ENCODE results near the gene SHB.

The SHB gene

GRCh38 chr9:37914701-37915358 lies 154.2 kb downstream of the SHB start:
- Histone ChIP-seq H2AFZ (ENCODE audit: low read depth, low read length) (no peak overlapping the region), H3K9me3 (ENCODE audit: insufficient read depth, low read length) (no peaks in the 10 kb centered on the region), H3K4me1 (ENCODE audit: low read length) (peaks cover 11% of the 10 kb centered on the region), H3K4me3 (ENCODE audit: low read length) (no peak overlapping the region), H3K36me3 (replicated peaks; ENCODE audit: low read depth, low read length) (no peaks in the 10 kb centered on the region), H3K4me2 (ENCODE audit: low read length) (no peak overlapping the region), H4K20me1 (ENCODE audit: insufficient read depth, low read length) (no peaks in the 10 kb centered on the region), H3K27ac (ENCODE audit: low read length) (no peak overlapping the region), H3K79me2 (ENCODE audit: low read length) (no peaks in the 10 kb centered on the region), H3K9ac (ENCODE audit: low read length) (no peak overlapping the region), H3K27me3 (ENCODE audit: low read depth, low read length) (no peaks in the 10 kb centered on the region)
- TF ChIP-seq CTCF (IDR thresholded peaks at IDR 0.05; ENCODE audit: low read depth, low read length), result no peak
- TF ChIP-seq EZH2phosphoT487 (IDR thresholded peaks at IDR 0.05; ENCODE audit: low read depth), result no peak

- H3K4me2 ChIP-seq (ENCODE audit: low read length), result no peak overlapping the region
- H3K4me3 ChIP-seq (ENCODE audit: low read length), result no peak overlapping the region
- no peaks in the 10 kb centered on the region for H3K79me2 ChIP-seq (ENCODE audit: low read length)
- no peaks in the 10 kb centered on the region for H3K27me3 ChIP-seq (ENCODE audit: low read depth, low read length)
- no peak overlapping the region for H3K27ac ChIP-seq (ENCODE audit: low read length)
- TF ChIP-seq CTCF (IDR thresholded peaks at IDR 0.05; ENCODE audit: low read depth, low read length) (no peak), EZH2phosphoT487 (IDR thresholded peaks at IDR 0.05; ENCODE audit: low read depth) (no peak)
- H3K36me3 ChIP-seq (replicated peaks; ENCODE audit: low read depth, low read length), result no peaks in the 10 kb centered on the region
- no peaks in the 10 kb centered on the region for H3K9me3 ChIP-seq (ENCODE audit: insufficient read depth, low read length)
- no peaks in the 10 kb centered on the region for H4K20me1 ChIP-seq (ENCODE audit: insufficient read depth, low read length)
- no peak overlapping the region for H3K9ac ChIP-seq (ENCODE audit: low read length)
- H2AFZ ChIP-seq (ENCODE audit: low read depth, low read length), result no peak overlapping the region
- peaks cover 14% of the 10 kb centered on the region for H3K4me1 ChIP-seq (ENCODE audit: low read length)
Measured at GRCh38 chr9:37914154-37914551, 154.9 kb downstream of the SHB start.

GRCh38 chr9:37913480-37914153 lies 155.4 kb downstream of the SHB start:
- H2AFZ ChIP-seq (ENCODE audit: low read depth, low read length), result no peak overlapping the region; the same call in 1 of the 2 replicates
- no peak overlapping the region for H3K27ac ChIP-seq (ENCODE audit: low read length)
- H4K20me1 ChIP-seq (ENCODE audit: insufficient read depth, low read length), result no peaks in the 10 kb centered on the region
- TF ChIP-seq CTCF (IDR thresholded peaks at IDR 0.05; ENCODE audit: low read depth, low read length), result peak; percentile 97
- no peak for TF ChIP-seq EZH2phosphoT487 (IDR thresholded peaks at IDR 0.05; ENCODE audit: low read depth)
- no peaks in the 10 kb centered on the region for H3K79me2 ChIP-seq (ENCODE audit: low read length)
- H3K27me3 ChIP-seq (ENCODE audit: low read depth, low read length), result no peaks in the 10 kb centered on the region
- no peaks in the 10 kb centered on the region for H3K9me3 ChIP-seq (ENCODE audit: insufficient read depth, low read length)
- H3K36me3 ChIP-seq (replicated peaks; ENCODE audit: low read depth, low read length), result no peaks in the 10 kb centered on the region
- no peak overlapping the region for H3K9ac ChIP-seq (ENCODE audit: low read length)
- H3K4me1 ChIP-seq (ENCODE audit: low read length), result peaks cover 14% of the 10 kb centered on the region
- no peak overlapping the region for H3K4me3 ChIP-seq (ENCODE audit: low read length)
- H3K4me2 ChIP-seq (ENCODE audit: low read length), result no peak overlapping the region

GRCh38 chr9:37911271-37911681 lies 157.8 kb downstream of the SHB start:
- peak overlapping the region; percentile 66 for H3K9ac ChIP-seq (ENCODE audit: low read length)
- no peaks in the 10 kb centered on the region for H3K27me3 ChIP-seq (ENCODE audit: low read depth, low read length)
- TF ChIP-seq EZH2phosphoT487 (IDR thresholded peaks at IDR 0.05; ENCODE audit: low read depth) (no peak), CTCF (IDR thresholded peaks at IDR 0.05; ENCODE audit: low read depth, low read length) (no peak)
- H3K9me3 ChIP-seq (ENCODE audit: insufficient read depth, low read length), result no peaks in the 10 kb centered on the region
- H3K4me2 ChIP-seq (ENCODE audit: low read length), result peak overlapping the region; percentile 98
- no peaks in the 10 kb centered on the region for H3K79me2 ChIP-seq (ENCODE audit: low read length)
- peak overlapping the region; percentile 27; the same call in 1 of the 2 replicates for H3K27ac ChIP-seq (ENCODE audit: low read length)
- no peaks in the 10 kb centered on the region for H3K36me3 ChIP-seq (replicated peaks; ENCODE audit: low read depth, low read length)
- H3K4me3 ChIP-seq (ENCODE audit: low read length), result peak overlapping the region; percentile 85
- H2AFZ ChIP-seq (ENCODE audit: low read depth, low read length), result peak overlapping the region; percentile 76
- H4K20me1 ChIP-seq (ENCODE audit: insufficient read depth, low read length), result no peaks in the 10 kb centered on the region
- peaks cover 14% of the 10 kb centered on the region for H3K4me1 ChIP-seq (ENCODE audit: low read length)
